NCI-H1694 treated with DMSO at 0.1 percent for 48 hours (cell line): ENCODE measurements around the gene KY.

Experiments
- DNase-seq: peaks from one replicate; lab custom pipeline; 2025; lab: John Stamatoyannopoulos, UW

The KY gene

GRCh38 chr3:134644731-134645514 is 5.9 kb downstream of the KY start:
- no peak for DNase-seq

- no peak for DNase-seq
These were observed 7.6 kb downstream of the KY start for GRCh38 chr3:134643150-134643675.

DNA sequence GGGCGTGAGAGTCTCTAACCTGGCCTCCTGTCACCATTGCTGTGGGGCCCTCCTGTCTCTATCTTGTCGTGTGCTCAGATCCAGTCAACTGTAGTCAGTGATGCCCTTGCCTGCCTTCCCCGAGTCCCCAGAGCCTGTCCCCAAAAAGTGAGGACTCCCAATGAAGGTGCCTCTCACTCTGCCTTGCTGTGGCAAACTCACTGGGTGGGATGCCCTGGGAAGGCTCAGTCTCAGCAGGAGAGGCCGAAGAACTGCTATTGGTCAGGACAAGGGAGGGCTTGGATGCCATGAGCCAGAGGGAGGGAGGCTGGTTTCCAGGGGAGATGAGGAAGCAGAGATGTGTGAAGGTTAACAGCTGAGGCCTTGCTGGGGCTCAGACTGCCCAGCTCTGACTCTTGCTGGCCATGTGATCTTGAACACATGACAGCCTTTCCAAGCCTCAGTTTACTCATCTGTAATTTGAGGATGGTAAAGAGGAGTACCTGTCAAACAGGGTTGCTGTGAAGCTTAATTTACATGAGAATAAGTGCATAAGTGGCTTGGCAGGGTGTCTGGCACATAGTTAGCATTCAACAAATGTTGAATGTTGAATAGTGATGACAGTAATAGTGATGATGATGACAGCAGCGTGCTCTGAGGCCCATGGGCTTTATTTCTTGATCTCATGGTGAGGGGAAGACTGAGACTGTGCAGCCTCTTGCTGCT is 8.2 kb downstream of the KY start:
- no peak for DNase-seq

DNA sequence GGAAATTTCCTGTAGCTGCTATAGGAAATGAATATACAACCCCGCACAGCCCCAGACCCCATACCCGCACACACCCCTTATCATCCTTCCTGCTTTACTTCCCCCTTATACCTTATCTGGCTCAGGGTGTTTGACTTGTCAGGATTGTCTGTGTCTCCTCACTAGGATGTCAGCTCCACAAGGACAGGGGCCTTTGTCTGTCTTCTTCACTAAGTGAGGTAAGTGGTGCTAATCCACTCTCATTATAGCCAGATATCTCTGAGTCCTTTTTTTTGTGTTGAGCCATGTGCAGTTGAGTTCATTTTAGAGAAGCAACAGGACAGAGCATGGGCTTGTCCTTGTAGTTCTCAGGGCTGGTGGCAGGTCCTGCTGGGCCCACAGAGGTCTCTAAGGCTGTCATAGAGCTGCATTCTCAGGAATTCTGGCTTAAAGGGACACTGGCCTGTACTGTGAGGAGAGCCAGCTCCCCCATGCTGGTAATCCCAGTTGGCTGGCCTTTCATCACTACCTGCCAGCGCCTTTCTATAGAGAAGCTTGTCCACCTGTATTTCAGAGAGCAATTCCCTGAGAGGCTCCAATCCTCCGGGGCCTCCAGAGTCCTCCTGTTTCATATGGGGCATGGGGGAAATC is 9.0 kb downstream of the KY start:
- DNase-seq: no peak

- DNase-seq: no peak
These were observed 9.9 kb downstream of the KY start for GRCh38 chr3:134640872-134641470.

DNA sequence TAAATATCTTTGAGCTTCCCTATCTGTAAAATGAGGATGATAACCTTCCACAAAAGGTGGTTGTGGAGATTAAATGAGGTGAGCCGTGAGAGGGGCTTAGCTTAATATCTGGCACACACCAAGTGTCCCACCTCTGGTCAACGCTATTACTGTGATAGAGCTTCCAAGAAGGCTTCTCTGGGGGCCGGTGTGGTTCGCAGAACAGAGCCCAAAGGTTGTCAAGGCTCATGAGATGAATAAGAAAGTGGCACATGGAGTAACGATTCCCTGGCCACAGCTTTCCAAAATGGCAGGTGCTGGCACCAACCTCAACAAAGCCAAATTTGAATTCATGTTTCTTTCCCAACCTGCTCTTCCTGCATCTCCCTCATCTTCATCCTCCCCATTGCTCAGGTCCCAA is 10.4 kb downstream of the KY start:
- no peak for DNase-seq

GRCh38 chr3:134638385-134639030 is 12.3 kb downstream of the KY start:
- no peak for DNase-seq

GRCh38 chr3:134636406-134636805 is 14.4 kb downstream of the KY start:
- no peak for DNase-seq

DNA sequence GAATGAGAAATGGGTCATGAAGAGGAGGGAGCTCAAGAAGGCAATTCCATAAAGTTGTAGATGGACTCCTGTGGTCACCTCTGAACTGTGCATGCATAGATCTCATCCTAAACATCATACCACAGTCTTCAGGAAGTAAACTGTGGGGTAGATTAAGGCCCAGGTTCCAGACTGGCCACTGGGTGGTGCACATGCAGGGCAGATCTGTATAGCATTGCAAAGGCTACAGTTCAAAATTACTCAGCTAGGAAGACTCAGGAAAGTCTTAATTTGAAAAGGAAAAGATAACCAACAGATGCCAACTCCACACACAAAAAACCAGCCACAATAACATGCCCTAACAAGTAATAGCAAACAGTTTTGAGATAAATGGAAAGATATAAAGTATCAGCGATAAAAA is 20.3 kb downstream of the KY start:
- no peak for DNase-seq

- DNase-seq: no peak
These were observed 21.9 kb downstream of the KY start for GRCh38 chr3:134628884-134629283.

GRCh38 chr3:134627831-134628230 is 23.0 kb downstream of the KY start:
- no peak for DNase-seq

- DNase-seq: no peak
These were observed 24.7 kb downstream of the KY start for GRCh38 chr3:134625885-134626741.

- no peak for DNase-seq
These were observed 25.4 kb downstream of the KY start for GRCh38 chr3:134625462-134625861.

DNA sequence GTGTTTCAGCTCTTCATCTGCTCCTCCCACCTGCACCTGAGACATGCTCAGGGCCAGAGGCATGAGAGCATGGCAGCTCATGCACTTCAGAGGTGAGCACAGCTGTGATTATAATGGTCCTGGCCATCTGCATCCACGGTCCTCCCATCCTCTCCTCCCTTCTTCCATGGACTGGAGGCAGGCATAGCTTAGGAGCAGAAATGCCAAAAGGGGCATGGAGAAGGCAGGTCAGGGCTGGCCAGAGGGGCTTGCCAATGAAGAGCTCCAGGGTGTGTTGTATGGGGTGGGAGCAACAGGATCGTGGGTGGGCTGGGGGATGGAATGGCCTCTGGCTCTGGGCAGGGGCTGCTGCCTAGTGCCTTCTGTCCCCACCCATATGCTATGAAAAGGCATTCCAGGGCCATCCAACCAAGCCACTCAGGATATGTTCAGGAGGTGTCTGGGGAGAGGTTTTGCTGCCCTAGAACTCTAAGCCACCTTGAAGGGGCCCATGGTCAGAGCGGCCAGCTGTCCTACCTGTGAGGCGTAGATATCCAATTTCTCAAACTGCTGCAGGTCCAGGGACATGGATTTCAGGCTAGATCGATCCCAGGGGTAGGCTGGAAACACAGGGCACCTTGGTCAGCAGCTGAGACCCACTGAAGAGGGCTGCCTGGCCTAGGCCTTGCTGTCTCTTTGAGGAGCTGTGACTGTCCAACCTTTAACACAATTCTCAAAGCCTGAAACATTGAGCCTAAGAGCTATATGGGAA is 26.1 kb downstream of the KY start:
- DNase-seq: no peak

- no peak for DNase-seq
These were observed 27.1 kb downstream of the KY start for GRCh38 chr3:134623615-134624245.

GRCh38 chr3:134622806-134623365 is 27.9 kb downstream of the KY start:
- DNase-seq: no peak

DNA sequence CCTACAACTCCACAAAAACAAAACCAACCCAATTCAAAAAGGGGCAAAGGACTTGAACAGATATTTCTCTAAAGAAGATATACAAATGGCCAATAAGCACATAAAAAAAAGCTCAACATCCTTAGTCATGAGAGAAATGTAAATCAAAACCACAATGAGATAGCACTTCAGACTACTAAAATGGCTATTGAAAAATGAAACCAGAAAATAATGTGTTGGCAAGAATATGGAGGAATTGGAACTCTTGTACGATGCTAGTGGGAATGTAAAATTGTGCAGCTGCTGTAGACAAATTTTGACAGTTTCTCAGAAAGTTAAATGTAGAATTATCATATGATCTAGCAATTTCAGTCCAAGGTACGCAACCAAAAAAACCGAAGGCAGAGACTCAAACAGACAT is 29.0 kb downstream of the KY start:
- DNase-seq: no peak

GRCh38 chr3:134620476-134621115 is 30.2 kb downstream of the KY start:
- no peak for DNase-seq

DNA sequence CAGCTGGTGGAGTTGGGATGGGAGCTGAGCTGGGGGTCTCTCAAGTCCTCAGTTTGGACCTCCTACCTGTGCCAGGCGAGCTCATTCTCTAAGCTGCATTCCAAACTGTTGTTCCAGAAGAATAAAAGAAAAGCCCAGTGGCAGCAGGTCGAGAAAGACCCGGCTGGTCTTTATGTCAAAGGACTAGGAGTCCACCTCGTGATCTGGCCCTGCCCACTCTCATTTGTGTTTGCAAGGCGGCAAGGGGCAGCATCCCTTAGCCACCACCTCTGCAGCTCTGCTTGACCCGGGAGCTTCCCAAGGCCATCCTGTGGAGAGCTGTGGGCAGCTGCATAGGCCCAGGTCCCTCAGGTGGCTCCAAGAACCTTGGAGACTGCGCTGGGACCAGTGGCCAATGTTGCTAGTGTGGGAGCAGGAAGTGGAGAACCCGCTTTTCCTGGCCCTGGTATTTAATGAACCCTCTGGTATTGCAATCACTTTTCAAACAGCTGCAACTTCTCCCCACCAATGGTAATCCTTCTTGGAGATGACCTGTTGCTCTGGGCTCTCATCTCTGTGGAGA is 30.9 kb downstream of the KY start:
- no peak for DNase-seq
